GM12801 (cell line): Measurements from ENCODE around the gene MRAP.

Experiments used
- TF ChIP-seq, protein P1 (sequence below): IDR thresholded peaks from one replicate; pipeline ENCODE4 v1.5.1; 2011; ENCODE audit warnings: control low read depth; ENCODE audit not compliant: insufficient read length; ENCODE audit errors: extremely low read depth

MRAP gene

GRCh38 chr21:32328595-32328994, 29.9 kb downstream of the MRAP start:
- TF ChIP-seq, protein P1, sequence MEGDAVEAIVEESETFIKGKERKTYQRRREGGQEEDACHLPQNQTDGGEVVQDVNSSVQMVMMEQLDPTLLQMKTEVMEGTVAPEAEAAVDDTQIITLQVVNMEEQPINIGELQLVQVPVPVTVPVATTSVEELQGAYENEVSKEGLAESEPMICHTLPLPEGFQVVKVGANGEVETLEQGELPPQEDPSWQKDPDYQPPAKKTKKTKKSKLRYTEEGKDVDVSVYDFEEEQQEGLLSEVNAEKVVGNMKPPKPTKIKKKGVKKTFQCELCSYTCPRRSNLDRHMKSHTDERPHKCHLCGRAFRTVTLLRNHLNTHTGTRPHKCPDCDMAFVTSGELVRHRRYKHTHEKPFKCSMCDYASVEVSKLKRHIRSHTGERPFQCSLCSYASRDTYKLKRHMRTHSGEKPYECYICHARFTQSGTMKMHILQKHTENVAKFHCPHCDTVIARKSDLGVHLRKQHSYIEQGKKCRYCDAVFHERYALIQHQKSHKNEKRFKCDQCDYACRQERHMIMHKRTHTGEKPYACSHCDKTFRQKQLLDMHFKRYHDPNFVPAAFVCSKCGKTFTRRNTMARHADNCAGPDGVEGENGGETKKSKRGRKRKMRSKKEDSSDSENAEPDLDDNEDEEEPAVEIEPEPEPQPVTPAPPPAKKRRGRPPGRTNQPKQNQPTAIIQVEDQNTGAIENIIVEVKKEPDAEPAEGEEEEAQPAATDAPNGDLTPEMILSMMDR = no peak

DNA sequence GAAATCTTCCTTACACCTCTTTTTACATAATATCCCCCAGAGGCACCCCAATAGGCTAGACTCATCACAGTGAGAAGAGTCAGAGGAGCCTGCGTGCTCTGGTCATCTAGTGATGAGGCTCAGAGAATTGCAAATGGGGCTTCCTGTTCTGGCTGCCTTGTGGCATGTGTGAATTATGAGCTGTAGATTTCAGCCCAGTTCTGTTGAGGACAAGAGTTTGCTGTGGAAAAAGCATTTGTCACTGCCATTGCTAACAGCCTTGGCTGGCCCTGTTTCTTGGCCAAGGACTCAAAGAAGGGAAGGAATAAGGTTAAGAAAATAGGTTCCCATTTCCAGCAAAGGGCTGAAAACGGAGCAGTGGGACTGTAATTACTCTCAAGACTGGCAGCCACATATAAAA, 30.7 kb downstream of the MRAP start:
- TF ChIP-seq, protein P1 = no peak

- TF ChIP-seq, protein P1 = no peak
These were observed 31.1 kb downstream of the MRAP start for GRCh38 chr21:32329776-32330175.

GRCh38 chr21:32330784-32331311, 32.2 kb downstream of the MRAP start:
- TF ChIP-seq, protein P1 = no peak

- TF ChIP-seq, protein P1 = no peak
These were observed 33.0 kb downstream of the MRAP start for GRCh38 chr21:32331444-32332305.

DNA sequence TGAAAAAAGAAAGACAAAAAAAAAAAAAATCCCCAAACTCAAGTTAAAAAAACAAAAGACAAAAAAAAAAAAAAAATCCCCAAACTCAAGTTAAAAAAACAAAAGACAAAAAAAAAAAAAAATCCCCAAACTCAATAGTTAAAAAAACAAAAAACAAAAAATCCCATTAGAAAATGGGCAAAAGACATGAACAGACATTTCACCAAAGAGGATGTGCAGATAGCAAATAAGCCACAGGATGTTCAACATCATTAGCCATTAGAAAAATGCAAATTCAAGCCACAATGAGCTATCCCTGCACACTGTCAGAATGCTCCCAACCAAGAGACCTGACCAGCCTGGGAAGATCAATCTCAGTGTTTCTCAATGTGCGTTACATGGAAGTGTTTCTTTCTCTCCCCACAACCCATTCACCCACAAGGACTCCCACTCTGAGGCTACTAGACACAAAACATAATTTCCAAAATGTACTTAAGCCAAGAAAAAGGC, 33.9 kb downstream of the MRAP start:
- TF ChIP-seq, protein P1 = no peak

DNA sequence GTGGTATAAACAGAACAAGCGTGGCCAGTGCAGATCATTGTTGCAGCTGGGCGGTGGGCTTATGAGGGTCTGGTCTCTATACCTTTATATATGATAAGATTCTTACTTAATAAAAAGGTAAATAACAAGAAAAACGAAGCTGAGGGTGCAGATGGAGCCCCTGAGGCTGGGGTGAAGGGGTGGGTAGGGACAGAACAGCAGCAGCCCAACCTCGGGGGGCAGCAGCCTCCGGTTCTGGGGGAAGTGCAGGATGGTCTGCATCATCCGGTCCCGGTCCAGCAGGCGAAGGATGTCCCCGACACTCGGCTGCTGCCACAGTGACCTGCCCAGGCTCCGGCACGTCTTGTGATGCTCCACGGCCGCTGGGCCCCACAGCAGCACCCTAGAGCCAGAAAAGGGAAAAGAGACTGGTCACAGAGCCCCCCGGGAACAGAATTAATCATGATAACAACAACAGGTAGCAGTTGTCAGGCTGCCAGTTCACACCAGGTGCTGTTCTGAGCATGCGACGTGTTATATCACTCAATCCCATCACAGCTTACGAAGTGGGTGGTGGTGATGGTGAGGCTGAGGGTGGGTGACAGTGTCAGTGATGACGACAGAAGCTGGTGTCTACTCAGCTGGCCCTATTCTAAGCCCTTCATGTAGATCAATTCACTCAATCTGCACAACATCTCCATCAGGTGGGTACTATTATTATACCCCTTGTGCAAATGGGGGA, 35.5 kb downstream of the MRAP start:
- TF ChIP-seq, protein P1 = no peak
